Neural cell (in vitro differentiated cells): Measurements from ENCODE around the gene COL20A1.

Source experiments
- EP300 ChIP-seq: fragments of 450-650 bp; conservative IDR thresholded peaks from 2 replicates; pipeline ENCODE4 v1.6.1; 2014; ENCODE audit warnings: antibody characterized with exemption, mild to moderate bottlenecking, moderate library complexity; ENCODE audit not compliant: poor library complexity, severe bottlenecking
- EZH2 ChIP-seq: fragments of 200-600, 300-800 bp; shearing (Covaris generic), sonication (generic); IDR thresholded peaks from 2 replicates; pipeline ENCODE4 v1.6.1; 2014; ENCODE audit warnings: antibody characterized with exemption, low read length, borderline replicate concordance, mild to moderate bottlenecking; ENCODE audit not compliant: insufficient read depth, poor library complexity, severe bottlenecking
- TF ChIP-seq, protein P1 (sequence below): fragments of 450-650 bp; IDR thresholded peaks from 2 replicates; pipeline ENCODE4 v1.5.1; 2014; ENCODE audit warnings: antibody characterized with exemption, mild to moderate bottlenecking, moderate library complexity; ENCODE audit not compliant: poor library complexity, severe bottlenecking

DNA sequence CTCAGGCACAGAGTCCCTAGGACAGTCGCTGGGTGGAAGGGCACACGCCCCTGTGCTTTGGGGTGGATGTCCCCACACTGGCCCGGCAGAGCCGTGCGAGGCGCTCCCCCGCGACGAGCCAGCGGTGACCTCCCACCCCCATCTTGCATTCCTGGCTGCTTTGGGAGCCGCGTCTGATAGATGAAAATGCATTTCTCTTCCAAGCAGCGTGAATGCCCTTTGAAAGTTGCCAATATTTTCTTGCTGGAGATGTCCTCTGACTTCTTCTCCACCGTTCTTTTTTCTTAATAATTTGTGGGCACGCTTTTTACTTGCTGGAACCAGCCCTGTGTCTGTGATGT is 29.9 kb downstream of the COL20A1 start:
- TF ChIP-seq EP300 (no peak), EZH2 (no peak)
- TF ChIP-seq, protein P1, sequence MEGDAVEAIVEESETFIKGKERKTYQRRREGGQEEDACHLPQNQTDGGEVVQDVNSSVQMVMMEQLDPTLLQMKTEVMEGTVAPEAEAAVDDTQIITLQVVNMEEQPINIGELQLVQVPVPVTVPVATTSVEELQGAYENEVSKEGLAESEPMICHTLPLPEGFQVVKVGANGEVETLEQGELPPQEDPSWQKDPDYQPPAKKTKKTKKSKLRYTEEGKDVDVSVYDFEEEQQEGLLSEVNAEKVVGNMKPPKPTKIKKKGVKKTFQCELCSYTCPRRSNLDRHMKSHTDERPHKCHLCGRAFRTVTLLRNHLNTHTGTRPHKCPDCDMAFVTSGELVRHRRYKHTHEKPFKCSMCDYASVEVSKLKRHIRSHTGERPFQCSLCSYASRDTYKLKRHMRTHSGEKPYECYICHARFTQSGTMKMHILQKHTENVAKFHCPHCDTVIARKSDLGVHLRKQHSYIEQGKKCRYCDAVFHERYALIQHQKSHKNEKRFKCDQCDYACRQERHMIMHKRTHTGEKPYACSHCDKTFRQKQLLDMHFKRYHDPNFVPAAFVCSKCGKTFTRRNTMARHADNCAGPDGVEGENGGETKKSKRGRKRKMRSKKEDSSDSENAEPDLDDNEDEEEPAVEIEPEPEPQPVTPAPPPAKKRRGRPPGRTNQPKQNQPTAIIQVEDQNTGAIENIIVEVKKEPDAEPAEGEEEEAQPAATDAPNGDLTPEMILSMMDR = no peak
